8988T (cell line): Measurements from ENCODE around the gene FSTL4.

Experiments
- DNase-seq: peaks from one replicate; pipeline ENCODE4 v3.0.0; 2011

FSTL4 gene

GRCh38 chr5:133382661-133383579 is 229.4 kb downstream of the FSTL4 start:
- DNase-seq = no peak

- DNase-seq = no peak
Measured at GRCh38 chr5:133381571-133382365, 230.6 kb downstream of the FSTL4 start.

GRCh38 chr5:133381041-133381440 is 231.3 kb downstream of the FSTL4 start:
- no peak for DNase-seq

- no peak for DNase-seq
Measured at GRCh38 chr5:133377736-133378135, 234.6 kb downstream of the FSTL4 start.

- no peak for DNase-seq
Measured at GRCh38 chr5:133376986-133377385, 235.4 kb downstream of the FSTL4 start.

GRCh38 chr5:133373121-133373870 is 239.0 kb downstream of the FSTL4 start:
- DNase-seq = no peak

- no peak for DNase-seq
Measured at GRCh38 chr5:133372293-133372937, 239.9 kb downstream of the FSTL4 start.

- DNase-seq = no peak
Measured at GRCh38 chr5:133371371-133372155, 240.8 kb downstream of the FSTL4 start.

GRCh38 chr5:133370904-133371303 is 241.4 kb downstream of the FSTL4 start:
- no peak for DNase-seq

GRCh38 chr5:133370036-133370831 is 242.1 kb downstream of the FSTL4 start:
- no peak for DNase-seq

GRCh38 chr5:133368916-133369783 is 243.2 kb downstream of the FSTL4 start:
- no peak for DNase-seq

- no peak for DNase-seq
Measured at GRCh38 chr5:133367984-133368383, 244.4 kb downstream of the FSTL4 start.

- no peak for DNase-seq
Measured at GRCh38 chr5:133367071-133367786, 245.1 kb downstream of the FSTL4 start.

GRCh38 chr5:133366438-133366837 is 245.9 kb downstream of the FSTL4 start:
- no peak for DNase-seq

GRCh38 chr5:133365738-133366137 is 246.6 kb downstream of the FSTL4 start:
- DNase-seq = no peak

GRCh38 chr5:133364936-133365707 is 247.2 kb downstream of the FSTL4 start:
- DNase-seq = no peak

GRCh38 chr5:133363807-133364587 is 248.3 kb downstream of the FSTL4 start:
- no peak for DNase-seq

- DNase-seq = no peak
Measured at GRCh38 chr5:133362438-133362837, 249.9 kb downstream of the FSTL4 start.
